ENCODE measurements around the gene BTRC. TPM values are rescaled to one million over a fixed set of nuclear protein-coding genes. Genes with fewer than 3 reads are reported as not detected.

BTRC gene
- polyA plus RNA-seq, 2 of the 4 experiments (the other 2 are of a cell fraction): 8.0 to 23.1 TPM

- no peak for ATAC-seq
These were observed 21.1 kb downstream of the BTRC start for GRCh38 chr10:101375076-101375475.

DNA sequence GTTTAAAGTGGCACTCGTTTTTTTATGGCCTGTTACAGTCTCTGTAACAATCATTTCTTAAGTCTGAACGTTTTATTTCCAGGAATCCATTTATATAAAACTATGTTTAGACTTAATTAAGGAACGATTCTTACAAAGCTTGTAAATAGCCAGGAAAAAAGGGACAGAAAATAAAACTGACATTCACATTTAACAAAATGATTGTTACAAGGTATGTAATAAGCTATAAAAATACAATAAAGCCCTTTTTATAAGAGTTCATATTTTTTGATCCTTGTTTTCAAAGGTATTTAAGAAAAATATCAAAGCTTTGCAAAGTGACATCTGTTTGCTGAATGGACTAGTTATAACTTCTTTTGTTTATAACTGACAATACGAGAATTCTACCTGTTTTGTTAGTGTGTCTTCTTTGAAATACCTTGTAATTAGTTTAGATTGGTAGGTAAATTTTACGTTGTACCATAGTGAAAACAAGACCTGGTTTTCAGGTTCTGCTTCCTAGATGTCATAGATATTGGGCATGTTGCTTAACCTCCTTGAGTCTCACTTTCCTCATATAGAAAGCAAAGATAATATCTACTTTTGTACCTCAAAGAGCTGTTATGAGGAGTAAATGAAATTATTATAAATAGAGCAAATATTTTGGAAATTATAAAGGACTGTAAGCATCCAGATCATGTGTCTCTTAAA lies 25.8 kb downstream of the BTRC start:
- Histone ChIP-seq H3K27ac (no peak overlapping the region), H3K9me3 (no peaks in the 10 kb centered on the region), H3K4me2 (no peak overlapping the region), H3K4me1 (no peaks in the 10 kb centered on the region), H3K4me3 (no peak overlapping the region)
- CTCF ChIA-PET: interaction anchor here (0.7 to 0.8 kb wide), 2 partner anchors 37 to 191 kb away, joined by 3 read pairs; no protein-coding TSS in a partner anchor
- POLR2A ChIA-PET: no interaction called here
- DNase-seq (ENCODE audit: low read depth in 1 of 2, low spot score in 1 of 2): no peak
- FAIRE-seq: no peak
- no peak for TF ChIP-seq RARB (CRISPR knock-in tag; IDR thresholded peaks at IDR 0.05)
- no peak for TF ChIP-seq JUNB (IDR thresholded peaks at IDR 0.05)
- no peak for TF ChIP-seq HDAC2 (IDR thresholded peaks at IDR 0.05)
- TF ChIP-seq FOSB (CRISPR knock-in tag; IDR thresholded peaks at IDR 0.05): no peak
- TF ChIP-seq NPAS2 (CRISPR knock-in tag; IDR thresholded peaks at IDR 0.05; ENCODE audit: borderline replicate concordance): no peak
- no peak for TF ChIP-seq RNF2 (IDR thresholded peaks at IDR 0.05; ENCODE audit: borderline replicate concordance, low read depth)
- TF ChIP-seq, protein P1, sequence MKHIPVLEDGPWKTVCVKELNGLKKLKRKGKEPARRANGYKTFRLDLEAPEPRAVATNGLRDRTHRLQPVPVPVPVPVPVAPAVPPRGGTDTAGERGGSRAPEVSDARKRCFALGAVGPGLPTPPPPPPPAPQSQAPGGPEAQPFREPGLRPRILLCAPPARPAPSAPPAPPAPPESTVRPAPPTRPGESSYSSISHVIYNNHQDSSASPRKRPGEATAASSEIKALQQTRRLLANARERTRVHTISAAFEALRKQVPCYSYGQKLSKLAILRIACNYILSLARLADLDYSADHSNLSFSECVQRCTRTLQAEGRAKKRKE (CRISPR knock-in tag; IDR thresholded peaks at IDR 0.05; ENCODE audit: low read depth): no peak
- TF ChIP-seq NR3C1 (IDR thresholded peaks at IDR 0.05): no peak
- ATAC-seq: no peak
- 62% methylated on average over 5 of the region's 5 CpGs for WGBS (ENCODE audit: missing lambda C conversion rate)

More at GRCh38 chr10:101375076-101375475, 21.1 kb downstream of the BTRC start:
- DNase-seq (ENCODE audit: low read depth in 1 of 2, low spot score in 1 of 2) (no peak), FAIRE-seq (no peak)
- ChIA-PET POLR2A (no interaction called here), CTCF (no interaction called here)
- H3K9me3 ChIP-seq: no peaks in the 10 kb centered on the region
- H3K4me3 ChIP-seq: no peak overlapping the region
- 93% methylated on average over 7 of the region's 7 CpGs for WGBS (ENCODE audit: missing lambda C conversion rate)
- TF ChIP-seq EHF (CRISPR knock-in tag; IDR thresholded peaks at IDR 0.05) (no peak), RAD21 (conservative IDR thresholded peaks at IDR 0.05 in 1 of 2, IDR thresholded peaks at IDR 0.05 in 1 of 2) (no peak), ZNF302 (CRISPR knock-in tag; IDR thresholded peaks at IDR 0.05) (no peak), NFE2L2 (conservative IDR thresholded peaks at IDR 0.05; ENCODE audit: low read length) (no peak), CHD2 (IDR thresholded peaks at IDR 0.05; ENCODE audit: low read length, partially characterized antibody) (no peak), MAFK (IDR thresholded peaks at IDR 0.05; ENCODE audit: partially characterized antibody) (no peak), GATA3 (IDR thresholded peaks at IDR 0.05; ENCODE audit: borderline replicate concordance) (no peak), NPAS2 (CRISPR knock-in tag; IDR thresholded peaks at IDR 0.05; ENCODE audit: borderline replicate concordance) (no peak), ZC3H11A (IDR thresholded peaks at IDR 0.05) (no peak)
- TF ChIP-seq, protein P2, sequence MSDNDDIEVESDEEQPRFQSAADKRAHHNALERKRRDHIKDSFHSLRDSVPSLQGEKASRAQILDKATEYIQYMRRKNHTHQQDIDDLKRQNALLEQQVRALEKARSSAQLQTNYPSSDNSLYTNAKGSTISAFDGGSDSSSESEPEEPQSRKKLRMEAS (IDR thresholded peaks at IDR 0.05): no peak
- no peaks in the 10 kb centered on the region for H3K4me1 ChIP-seq
- no peak overlapping the region for H3K27ac ChIP-seq
- no peak overlapping the region for H3K4me2 ChIP-seq

DNA sequence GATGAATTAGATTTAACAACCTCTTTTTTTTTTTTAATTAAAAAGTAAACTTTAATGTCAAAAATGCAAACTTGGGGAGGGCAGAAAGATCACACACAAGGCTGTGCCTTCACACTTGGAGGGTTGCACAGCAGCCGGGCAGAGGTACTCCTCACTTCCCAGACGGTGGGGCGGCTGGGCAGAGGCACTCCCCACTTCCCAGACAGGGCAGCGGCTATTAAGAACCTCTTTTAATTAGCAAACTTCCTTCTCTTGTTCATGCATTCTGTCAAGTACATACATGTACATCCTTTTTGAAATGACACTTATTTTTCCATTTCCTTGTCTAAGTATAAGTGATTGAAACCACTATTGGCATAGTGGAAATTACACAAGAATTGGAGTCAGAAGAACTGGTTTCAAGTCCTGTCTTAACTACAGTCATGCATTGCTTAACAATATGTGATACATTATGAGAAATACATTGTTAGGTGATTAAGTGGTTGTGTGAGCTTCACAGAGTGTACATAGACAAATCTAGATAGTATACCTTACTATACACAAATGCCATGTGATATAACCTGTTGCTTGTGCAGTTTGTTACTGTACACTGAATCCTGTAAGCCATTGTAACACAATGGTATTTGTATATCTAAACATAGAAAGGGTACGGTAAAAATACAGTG lies 26.5 kb downstream of the BTRC start:
- 88% methylated on average over 5 of the region's 5 CpGs for WGBS (ENCODE audit: missing lambda C conversion rate)
- Histone ChIP-seq H3K9me3 (no peaks in the 10 kb centered on the region), H3K27ac (no peak overlapping the region), H3K4me3 (no peak overlapping the region), H3K4me2 (no peak overlapping the region), H3K4me1 (no peaks in the 10 kb centered on the region)
- TF ChIP-seq KDM5A (IDR thresholded peaks at IDR 0.05) (no peak), E2F6 (IDR thresholded peaks at IDR 0.05; ENCODE audit: borderline replicate concordance, low read depth) (no peak), RNF2 (IDR thresholded peaks at IDR 0.05; ENCODE audit: borderline replicate concordance, low read depth) (no peak), ZC3H11A (IDR thresholded peaks at IDR 0.05) (no peak), ZNF302 (CRISPR knock-in tag; IDR thresholded peaks at IDR 0.05) (no peak), FOXS1 (CRISPR knock-in tag; IDR thresholded peaks at IDR 0.05) (no peak), RARB (CRISPR knock-in tag; IDR thresholded peaks at IDR 0.05) (no peak), PHF8 (IDR thresholded peaks at IDR 0.05; ENCODE audit: borderline replicate concordance, low read depth) (no peak), KDM1A (IDR thresholded peaks at IDR 0.05; ENCODE audit: low read depth) (no peak)
- TF ChIP-seq, protein P3, sequence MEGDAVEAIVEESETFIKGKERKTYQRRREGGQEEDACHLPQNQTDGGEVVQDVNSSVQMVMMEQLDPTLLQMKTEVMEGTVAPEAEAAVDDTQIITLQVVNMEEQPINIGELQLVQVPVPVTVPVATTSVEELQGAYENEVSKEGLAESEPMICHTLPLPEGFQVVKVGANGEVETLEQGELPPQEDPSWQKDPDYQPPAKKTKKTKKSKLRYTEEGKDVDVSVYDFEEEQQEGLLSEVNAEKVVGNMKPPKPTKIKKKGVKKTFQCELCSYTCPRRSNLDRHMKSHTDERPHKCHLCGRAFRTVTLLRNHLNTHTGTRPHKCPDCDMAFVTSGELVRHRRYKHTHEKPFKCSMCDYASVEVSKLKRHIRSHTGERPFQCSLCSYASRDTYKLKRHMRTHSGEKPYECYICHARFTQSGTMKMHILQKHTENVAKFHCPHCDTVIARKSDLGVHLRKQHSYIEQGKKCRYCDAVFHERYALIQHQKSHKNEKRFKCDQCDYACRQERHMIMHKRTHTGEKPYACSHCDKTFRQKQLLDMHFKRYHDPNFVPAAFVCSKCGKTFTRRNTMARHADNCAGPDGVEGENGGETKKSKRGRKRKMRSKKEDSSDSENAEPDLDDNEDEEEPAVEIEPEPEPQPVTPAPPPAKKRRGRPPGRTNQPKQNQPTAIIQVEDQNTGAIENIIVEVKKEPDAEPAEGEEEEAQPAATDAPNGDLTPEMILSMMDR (IDR thresholded peaks at IDR 0.05): no peak
- POLR2A ChIA-PET: no interaction called here
- no peak for DNase-seq (ENCODE audit: low read depth in 1 of 2, low spot score in 1 of 2)
- CTCF ChIA-PET: interaction anchor here (0.8 kb wide), 1 partner anchor 190 kb away, joined by 3 read pairs; no protein-coding TSS in a partner anchor
- peak; percentile 95 for FAIRE-seq
- ATAC-seq: no peak

Data from A549 (cell line).